Dedifferentiated amniotic fluid mesenchymal stem cell (primary cell): Measurements from ENCODE around the gene SEPTIN1.

Experiments used
- DNase-seq: peaks from one replicate; pipeline ENCODE4 v3.0.0-alpha.2; 2016; ENCODE audit errors: extremely low spot score

Gene SEPTIN1, protein sequence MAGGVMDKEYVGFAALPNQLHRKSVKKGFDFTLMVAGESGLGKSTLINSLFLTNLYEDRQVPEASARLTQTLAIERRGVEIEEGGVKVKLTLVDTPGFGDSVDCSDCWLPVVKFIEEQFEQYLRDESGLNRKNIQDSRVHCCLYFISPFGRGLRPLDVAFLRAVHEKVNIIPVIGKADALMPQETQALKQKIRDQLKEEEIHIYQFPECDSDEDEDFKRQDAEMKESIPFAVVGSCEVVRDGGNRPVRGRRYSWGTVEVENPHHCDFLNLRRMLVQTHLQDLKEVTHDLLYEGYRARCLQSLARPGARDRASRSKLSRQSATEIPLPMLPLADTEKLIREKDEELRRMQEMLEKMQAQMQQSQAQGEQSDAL

DNA sequence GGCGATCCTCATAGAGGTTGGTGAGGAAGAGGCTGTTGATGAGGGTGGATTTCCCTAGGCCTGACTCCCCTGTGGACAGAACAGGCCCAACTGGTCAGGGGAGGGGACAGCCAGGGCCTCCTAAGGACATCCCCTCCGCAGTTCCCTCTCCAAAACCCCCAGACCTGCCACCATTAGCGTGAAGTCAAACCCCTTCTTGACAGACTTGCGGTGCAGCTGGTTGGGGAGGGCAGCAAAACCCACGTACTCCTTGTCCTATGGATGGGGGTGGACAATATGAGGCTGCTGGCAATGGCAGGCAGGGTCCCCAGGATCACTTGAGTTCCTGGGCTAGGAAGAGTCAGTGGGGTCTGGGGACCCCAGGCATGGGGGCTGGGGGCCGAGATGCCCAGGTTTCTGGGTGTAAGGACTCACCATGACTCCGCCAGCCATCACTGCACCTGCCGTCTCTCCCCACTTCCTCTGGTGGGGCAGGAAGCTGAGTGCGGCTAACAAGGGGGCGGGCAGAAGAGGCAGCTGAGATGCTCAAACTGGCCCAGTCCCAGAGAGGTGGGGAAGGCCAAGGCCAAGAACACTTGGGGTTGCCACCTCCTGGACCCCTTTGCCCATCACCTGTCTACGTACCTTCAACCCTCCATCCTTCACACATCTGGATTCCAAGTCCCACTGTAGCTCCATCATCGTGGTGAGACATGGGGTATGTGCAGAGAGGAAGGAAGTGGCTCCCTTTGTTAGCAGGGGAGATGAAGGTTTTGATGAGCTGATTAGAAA, at the start of gene SEPTIN1:
TSS of gene SEPTIN1 (minus strand) at position 451 of the 771 bp plus-strand sequence. CDS start at position 432, 19 bp downstream.
- DNase-seq, result no peak

DNA sequence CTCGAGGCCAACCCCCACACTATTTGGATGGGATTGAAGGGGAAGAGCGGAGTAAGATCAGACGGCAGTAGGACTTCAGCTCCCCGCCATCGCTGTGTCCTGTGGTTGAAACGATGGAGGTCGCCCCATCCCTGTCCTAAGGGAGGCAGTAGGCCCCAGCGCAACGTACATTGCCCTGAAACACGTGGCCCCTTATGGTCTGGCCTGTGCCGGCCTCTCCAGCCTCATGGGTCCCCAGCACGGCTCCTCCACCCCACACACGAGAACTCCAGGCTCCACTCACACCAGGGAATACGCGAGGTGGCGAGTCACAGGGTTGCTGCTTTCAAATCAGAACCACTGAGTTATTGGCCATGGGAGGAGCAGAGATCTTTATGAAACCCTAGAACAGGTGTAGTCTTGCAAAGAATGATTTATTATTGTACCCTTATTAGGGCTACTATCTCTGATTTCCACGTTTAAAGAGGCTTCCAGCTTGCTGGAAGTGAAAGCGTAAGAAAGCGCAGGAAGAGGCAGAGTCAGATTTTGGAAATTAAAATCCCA, 48.1 kb upstream of the SEPTIN1 start:
- no peak for DNase-seq

DNA sequence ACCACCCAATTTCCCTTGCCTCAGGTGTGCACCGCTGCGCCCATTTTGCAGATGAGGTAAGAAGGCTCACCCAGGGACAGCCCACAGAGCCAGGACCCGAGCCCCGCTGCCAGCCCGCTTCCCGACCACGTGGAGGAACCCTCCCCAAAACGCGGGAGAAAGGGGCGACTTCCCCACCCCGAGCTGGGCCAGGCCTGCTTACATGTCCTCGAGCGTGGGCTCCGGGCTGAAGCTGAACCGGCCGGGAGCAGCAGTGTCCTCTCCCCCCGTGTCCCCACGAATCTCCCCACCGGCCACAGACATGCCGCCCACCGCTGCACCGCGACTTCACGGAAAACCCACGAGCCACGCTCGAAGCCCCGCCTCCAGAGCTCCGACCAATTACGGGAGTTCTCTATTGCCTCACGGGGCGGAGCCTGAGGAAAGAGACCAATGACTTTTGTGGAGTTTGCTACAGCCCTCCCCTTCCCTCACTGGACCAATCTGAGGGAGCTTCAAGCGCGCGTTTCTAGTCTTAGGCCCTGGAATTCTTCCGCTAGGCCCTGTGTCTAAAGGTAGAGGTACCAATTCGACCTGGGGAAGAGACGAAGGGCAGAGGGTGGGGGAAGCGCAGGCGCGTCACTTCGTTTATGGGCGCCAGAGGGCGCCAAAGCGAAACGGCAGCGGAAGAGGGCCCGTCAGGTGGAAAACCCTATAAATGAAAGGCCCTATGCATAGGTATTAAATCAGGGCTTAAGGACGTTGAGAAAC, 47.5 kb upstream of the SEPTIN1 start, which contains the start of gene DCTPP1:
TSS of gene DCTPP1 (minus strand) at position 353 of the 750 bp plus-strand sequence. CDS start at position 303, 50 bp downstream.
- peak; percentile 98 for DNase-seq

DNA sequence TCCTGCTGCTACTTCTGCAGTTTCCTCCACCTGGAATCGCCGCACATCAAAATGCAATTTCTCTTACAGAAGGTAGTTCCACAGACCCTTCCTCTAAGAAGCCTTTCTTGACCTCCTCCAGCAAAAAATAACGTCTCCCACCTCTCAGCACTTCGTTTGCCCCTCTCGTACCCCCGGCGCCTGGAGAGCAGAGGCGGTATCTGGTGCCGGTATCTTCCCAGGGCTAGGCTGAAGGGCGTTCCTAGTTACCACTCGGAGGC, 47.0 kb upstream of the SEPTIN1 start:
- DNase-seq, result no peak

DNA sequence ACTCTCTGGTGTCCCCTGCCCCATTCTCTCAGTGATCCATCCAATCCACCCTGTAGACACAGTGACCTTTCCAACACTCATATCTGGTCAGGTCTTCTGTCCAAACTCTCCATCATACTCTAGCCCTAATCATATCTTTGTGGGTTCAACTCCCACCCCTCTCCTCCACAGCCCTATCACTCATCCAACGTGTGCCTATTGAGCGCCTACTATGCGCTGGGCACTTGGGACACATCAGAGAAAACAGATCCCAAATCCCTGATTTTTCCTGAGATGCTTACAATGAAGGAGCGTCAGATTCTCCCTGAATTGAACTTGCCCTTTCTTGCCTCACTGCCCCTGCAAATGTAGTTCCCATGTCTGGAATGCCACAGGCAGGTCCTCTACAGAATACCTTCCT, 45.7 kb upstream of the SEPTIN1 start:
- no peak for DNase-seq

DNA sequence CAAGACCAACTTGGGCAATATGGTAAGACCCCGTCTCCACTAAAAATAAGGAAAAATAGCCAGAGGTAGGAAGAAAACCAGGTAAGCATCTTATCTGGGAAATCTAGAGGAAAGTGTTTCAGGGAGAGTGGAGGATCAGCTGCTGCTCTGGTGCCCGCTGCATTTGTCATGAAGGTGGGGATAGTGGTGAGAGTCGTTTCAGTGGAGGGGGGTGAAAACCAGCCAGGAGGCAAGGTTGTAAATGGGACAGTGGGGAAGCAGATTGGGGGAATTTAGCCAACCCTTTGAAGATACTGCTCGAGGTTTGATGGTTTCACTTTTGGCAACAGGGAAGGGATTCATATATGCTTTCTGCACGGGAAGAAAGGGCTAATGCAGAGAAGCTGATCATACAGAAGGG, 38.6 kb upstream of the SEPTIN1 start:
- no peak for DNase-seq

DNA sequence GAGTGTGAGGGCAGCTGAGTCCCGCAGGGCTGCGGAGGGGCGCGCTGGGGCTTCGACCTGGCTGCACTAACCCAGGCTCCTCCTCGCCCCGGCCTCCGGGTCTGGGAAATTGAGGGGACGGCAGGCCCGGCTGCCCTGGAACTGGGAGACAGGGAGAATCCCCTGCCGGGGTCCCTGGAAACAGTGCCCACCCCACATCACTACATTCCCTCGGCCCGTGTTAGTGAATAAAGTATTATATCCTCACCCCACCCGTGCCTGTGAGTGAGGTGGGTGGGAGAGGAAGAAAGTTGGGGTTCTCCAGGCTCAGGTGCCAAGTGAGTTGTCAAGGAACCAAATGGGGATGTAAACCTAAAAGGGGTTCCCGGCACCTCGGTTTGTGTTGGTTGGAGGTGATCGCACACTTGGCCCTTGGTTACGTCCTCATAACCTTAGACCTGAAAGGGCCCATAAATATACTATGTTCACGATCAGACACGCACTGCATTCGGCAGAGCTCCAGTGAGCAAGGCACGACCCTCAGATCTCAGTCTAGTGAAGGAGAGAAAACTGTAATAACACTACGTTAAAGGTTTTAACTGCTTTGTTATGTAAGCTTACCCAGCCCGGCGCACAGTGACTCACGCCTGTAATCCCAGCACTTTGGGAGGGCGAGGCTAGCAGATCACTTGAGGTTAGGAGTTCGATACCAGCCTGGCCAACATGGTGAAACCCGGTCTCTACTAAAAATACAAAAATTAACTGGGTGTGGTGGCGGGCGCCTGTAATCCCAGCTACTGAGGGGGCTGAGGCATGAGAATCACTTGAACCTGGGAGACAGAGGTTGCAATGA, 36.2 kb upstream of the SEPTIN1 start:
- no peak for DNase-seq

DNA sequence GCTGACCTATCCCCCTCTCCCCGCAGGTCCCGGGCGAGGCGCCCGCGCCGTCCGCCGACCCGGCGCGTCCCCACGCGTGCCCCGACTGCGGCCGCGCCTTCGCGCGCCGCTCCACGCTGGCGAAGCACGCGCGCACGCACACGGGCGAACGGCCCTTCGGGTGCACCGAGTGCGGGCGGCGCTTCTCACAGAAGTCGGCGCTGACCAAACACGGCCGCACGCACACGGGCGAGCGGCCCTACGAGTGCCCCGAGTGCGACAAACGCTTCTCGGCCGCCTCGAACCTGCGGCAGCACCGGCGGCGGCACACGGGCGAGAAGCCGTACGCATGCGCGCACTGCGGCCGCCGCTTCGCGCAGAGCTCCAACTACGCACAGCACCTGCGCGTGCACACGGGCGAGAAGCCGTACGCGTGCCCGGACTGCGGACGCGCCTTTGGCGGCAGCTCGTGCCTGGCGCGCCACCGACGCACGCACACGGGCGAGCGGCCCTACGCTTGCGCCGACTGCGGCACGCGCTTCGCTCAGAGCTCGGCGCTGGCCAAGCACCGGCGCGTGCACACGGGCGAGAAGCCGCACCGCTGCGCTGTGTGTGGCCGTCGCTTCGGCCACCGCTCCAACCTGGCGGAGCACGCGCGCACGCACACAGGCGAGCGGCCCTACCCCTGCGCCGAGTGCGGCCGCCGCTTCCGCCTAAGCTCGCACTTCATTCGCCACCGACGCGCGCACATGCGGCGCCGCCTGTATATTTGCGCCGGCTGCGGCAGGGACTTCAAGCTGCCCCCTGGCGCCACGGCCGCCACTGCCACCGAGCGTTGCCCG, 35.4 kb upstream of the SEPTIN1 start:
- peak; percentile 56 for DNase-seq

DNA sequence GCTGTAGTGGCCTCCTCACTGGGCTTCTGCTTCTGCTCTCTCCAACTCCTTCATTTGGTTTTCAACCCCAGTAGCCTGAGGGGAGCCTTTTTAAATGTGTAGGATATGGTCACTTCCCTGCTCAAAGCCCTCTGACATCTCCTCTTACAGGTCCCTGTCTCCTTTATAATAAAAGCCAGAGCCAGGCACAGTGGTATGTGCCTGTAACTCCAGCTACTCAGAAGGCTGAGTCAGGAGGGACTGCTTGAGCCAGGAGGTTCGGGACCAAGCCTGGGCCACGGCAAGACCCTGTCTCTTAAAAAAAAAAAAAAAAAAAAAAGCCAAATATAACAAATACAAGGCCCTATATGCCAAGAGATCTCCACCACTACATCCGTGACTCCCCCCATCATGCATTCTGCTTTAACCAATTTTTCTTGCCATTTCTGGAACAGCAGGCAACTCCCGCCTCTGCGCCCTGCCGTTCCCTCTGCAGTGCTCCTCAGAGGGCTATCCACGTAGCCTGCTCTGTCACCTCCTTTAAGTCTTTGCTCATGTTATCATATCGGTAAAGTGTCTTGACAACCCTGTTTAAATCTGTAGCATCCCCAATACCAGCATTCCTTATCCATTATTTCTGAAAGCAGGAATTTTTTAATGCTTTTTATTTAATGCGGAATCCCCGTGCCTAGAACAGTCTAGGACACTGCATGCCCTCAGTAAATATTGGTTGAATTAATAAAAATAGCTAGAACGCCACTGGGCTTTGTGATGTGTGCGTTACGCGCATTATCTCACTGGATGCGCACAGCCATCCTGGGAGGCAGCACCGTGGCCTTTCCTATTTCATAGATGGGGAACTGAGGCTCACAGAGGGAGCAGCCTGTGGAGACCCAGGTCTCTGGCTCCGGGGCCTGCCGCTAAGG, 34.5 kb upstream of the SEPTIN1 start:
- DNase-seq, result no peak

DNA sequence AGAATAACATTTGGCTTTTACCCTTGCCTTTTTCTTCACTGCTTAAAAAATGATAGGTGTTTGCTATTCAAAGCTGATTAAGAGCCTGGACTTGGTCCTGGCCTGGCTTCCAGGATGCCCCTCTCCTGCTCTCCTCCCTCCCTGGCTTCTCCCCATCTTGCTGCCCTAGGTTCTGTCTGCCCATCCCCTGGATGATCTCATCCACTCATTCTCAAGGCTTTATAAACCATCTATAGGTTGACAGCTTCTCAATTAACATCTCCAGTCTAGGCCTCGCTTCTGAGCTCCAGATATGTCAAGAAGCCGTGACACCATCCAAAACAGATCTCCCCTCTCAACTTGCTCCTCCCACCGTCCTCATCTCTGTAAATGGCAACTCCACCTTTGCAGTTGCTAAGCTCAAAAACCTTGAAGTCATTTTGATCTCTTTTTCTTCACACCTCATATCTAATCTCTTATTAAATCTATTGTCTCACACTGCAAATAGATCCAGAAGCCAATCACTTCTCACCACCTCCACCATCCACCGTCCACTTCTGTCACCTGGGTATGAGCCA, 33.8 kb upstream of the SEPTIN1 start:
- DNase-seq, result no peak

DNA sequence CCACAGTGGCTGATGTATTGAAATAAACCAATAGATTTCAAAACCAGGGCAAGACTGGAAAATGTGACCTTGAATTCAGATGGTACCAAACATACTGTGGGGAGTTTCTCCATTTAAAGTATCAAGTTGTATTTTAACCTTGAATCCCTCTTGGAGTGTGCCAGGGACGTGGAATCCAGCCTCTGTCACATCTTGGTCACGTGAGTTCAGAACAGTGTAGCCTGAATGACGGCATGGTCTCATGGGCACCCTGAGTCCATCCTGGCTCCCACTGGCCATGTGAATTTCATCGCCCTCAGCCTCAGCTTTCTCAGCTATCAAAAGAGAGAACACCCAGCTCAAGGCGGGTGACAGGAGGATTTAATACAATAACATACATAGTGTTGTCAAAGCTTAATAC, 31.8 kb upstream of the SEPTIN1 start:
- DNase-seq, result no peak

DNA sequence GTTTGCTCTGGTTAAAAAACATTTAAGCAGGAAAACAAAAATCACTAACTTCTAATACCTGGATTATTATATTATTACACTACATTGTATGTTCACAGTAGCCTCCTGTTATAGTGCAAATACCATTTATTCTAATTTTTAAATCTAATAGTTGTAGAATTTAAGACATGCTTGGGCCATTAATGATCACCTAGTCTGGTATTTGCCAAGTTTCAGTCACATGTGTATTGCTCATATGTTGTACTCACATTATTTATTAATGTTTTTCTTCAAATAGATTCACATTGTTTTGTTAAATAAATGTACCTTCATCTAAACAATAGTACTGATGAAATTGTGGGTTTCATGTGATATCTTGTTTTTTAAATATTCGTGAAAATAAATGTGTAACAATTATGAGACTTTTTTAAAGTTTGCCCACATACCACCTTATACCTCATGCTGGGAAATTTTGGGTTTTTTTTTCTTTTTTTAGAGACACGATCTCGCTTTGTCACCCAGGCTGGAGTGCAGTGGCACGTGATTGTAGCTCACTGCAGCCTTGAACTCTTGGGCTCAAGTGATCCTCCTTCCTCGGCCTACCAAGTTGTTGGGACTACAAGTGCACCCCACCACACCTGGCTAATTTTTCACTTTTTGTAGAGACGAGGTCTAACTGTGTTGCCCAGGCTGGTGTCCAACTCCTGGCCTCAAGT, 30.9 kb upstream of the SEPTIN1 start:
- DNase-seq, result no peak

DNA sequence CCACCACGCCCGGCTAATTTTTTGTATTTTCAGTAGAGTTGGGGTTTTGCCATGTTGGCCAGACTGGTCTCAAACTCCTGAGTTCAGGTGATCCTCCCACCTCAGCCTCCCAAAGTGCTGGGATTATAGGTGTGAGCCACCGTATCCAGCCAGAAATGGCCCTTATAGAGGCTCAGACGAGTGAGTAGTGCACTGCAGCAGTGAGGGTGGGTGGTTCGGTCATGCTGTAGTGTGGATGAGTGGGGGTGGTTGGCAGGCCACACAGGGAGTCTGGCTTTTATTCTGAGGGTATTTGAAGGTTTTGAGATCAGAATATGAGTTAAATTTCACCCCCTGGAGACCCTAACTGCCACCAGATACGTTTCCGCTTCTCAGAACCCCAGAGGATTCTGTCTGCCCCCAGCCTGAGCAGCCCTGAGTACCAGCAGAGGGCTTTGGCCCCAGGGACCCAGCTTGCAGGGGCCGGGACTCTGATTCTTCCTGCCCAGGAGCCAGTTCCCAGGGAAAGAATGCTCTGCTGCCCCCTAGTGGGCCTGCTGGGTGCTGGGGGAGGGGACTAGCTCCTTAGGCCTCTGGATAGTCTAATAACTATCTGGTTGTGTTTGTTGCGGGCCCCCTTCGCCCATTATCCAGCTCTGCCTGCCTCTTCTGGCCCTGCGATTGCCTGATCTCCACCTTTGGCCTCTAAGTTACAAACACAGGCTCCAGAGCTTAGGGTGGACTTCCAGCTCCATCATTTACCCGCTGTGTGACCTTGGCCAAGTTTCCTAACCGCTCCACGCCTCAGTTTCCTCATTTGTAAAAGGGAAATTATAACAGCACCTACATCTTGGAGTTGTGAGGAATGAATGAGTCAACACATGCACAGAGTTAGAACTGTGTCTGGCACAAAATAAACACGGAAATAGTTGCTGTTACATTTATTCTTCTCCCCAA, 27.0 kb upstream of the SEPTIN1 start:
- DNase-seq, result peak; percentile 80

DNA sequence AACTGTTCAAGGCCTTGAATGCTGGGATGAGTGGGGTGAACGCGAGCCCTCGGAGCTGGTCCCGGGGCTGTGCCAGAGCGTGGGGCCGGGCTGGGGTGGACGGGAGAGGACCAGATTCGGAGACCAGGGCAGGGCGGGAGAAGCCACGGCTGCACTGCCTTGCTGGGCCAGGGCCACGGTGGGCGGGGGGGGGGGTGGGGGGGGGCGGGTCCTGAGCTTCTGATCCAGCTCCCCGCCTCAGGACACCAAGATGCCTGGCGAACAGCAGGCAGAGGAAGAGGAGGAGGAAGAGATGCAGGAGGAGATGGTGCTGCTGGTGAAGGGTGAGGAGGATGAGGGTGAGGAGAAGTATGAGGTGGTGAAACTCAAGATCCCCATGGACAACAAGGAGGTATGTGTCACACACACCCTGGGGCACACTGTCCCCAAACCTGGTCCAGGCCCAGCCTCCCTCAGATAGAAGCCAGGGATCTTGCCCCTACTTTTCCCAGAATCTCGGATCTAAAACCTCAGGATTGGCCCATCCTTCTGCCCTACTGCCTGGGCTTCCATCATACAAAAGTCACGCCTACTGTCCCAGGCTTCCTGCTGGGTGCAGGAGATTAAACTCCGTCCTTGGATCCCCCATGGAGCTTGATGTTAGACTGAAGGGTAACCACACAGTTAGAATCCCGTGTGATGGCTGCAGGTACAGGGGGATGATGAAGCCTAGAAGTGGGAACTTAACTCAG, 25.6 kb upstream of the SEPTIN1 start:
- peak; percentile 38 for DNase-seq

DNA sequence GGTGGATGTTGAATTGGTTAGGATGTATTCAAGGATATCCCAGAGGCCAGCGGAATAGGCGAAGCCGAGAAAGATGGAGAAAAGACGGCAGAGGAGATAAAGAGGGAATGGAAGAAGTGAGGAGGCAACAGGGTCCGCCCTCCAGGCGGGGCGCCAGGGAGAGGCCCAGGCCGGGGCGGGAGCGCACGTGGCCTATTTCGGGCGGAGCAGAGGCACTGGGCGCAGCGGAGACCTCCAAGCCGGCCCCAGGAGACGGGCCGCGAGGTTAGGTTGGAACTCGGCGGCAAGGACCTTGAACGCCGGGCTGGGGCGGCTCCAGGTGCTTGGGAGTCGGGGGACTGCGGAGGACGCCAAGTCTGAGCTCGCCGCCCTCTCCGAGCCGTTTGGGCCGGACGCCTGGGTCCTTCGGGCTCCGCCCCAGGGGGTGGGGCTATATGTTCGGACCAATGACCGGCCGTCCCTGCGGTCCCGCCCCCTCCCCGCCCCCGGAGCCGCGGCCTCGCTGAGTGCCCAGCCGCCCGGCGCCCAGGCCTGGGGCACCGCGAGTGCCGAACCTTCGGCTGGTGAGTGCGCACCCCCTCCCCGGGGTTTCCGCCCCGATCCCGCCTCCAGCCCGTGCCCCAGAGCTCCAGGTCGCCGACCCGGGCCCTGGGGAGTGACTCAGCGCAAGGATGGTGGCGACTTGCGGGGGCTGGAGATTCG, 24.9 kb upstream of the SEPTIN1 start, which contains the start of gene ZNF771:
TSS of gene ZNF771 (plus strand) at position 505 of the 702 bp plus-strand sequence. CDS start 448 bp downstream, outside the sequence.
- DNase-seq, result peak; percentile 85

DNA sequence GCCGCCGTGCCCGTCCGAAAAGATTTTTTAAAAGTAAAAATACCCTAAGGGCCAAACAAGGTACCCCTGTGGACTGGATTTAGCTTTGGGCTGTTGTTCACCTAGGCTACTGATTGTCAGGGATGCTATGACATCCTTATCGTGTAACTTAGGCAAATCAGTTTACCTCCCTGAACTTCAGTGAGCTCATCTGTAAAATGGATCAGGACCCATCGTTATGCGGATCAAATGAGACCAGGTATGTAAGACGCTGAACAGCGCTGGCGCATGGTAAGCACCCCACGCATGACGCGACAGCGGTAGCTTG, 24.4 kb upstream of the SEPTIN1 start:
- DNase-seq, result no peak
